AG04449 (cell line): Measurements from ENCODE around the gene NGB.
A peak's percentile ranks its signal among the peaks of the same experiment; 100 is the strongest.
"Not testable (repeated sequence)": the region's sequence is repeated elsewhere in the genome, so short reads cannot be mapped to it uniquely, and the experiment has no call there.

Experiments used
- CTCF ChIA-PET: fragments of 350-600 bp; formaldehyde crosslinking; extraction: SDS; loops from one replicate; lab custom pipeline; 2021; ENCODE audit warnings: antibody characterized with exemption; lab: Yijun Ruan, JAX
- POLR2A ChIA-PET: fragments of 400-600, 350-600 bp; formaldehyde crosslinking; extraction: SDS; loops from one replicate; lab custom pipeline; 2020; ENCODE audit warnings: antibody characterized with exemption, inconsistent platforms; lab: Yijun Ruan, JAX
- DNase-seq: peaks from one replicate; pipeline ENCODE4 v3.0.0-alpha.2; 2010; ENCODE audit warnings: low read depth, low spot score
- H3K4me3 ChIP-seq: 2 replicates; pipeline ENCODE4 v1.5.1; 2011; ENCODE audit warnings: low read depth, mild to moderate bottlenecking, control low read depth, low read length
- CTCF ChIP-seq: IDR thresholded peaks from one replicate; pipeline ENCODE4 v1.5.1; 2011; ENCODE audit warnings: mild to moderate bottlenecking, moderate library complexity, low read length, control low read depth, inconsistent platforms; ENCODE audit not compliant: insufficient read depth; ENCODE audit errors: missing control alignments

The NGB gene

DNA sequence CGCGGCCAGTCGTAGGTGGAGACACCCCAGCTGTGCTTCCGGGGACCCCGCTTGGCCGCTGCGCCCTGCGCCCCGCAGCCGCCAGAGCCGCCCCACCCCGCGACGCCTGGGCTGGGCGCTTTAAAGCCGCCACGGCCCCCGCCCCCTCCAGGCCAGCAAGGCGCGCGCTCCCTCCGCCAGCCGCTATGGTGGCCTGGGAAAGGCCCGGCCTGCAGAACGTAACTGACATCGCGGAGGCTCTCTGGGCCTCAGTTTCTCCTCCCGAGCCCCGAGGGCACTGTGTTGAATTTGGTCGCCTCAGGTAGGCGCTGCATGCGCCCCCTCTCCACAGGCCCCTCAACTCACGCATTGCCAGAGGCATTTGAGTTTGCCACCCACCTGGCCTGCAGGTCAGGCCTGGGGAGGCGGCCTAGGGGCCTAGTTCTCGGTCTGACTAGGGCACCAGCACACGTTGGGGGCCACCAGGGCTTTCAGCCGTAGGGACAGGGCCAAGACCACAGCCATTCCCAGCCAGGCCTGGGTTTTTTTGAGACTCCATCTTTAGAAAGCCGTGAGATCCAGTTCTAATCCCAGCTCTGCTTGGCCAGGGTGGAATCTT, at the start of gene NGB:
TSS of gene NGB (minus strand) at position 94 of the 598 bp plus-strand sequence. CDS start 269 bp downstream, outside the sequence.
- ChIA-PET POLR2A (no interaction called here), CTCF (no interaction called here)
- TF ChIP-seq CTCF = no peak
- no peak within 1 kb of the TSS for H3K4me3 ChIP-seq
- DNase-seq = no peak

DNA sequence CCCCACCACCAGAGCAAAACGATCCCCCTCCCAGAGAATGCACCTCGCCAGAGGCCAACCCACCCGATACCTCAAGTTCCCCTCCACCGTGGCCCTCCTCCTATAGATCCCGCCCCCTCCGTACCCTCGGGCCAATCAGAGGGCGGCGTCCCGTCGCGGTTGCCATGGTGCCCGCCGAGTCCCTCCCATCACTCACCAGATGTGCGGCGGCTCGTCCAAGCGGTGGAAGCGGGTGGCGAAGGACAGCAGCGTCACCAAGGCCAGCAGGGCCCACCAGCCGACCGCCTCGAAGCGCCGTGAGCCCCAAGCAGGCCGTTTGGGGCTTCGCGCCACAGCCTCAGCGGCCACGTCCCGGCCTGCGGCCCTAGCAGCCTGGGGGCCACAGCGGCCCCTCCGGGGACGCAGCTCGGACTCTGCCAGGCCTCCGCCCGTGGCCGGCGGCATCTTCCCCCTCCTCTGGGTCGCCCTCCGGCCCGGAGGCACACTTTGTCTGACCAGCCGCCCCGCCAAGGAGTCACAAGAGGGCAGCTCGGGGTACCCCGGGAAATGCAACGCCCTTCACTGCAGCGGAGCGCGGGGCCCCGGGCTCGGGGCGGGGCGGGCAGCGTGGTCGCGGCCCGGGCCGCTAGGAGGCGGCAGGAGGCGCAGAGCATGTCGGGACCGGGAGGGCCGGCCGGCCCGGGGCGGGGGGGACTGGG, 49.4 kb upstream of the NGB start, which contains the start of gene POMT2:
TSS of gene POMT2 (minus strand) at position 646 of the 698 bp plus-strand sequence. CDS start at position 444, 202 bp downstream.
- peak within 1 kb of the TSS; percentile 87 for H3K4me3 ChIP-seq
- TF ChIP-seq CTCF = peak; percentile 58
- CTCF ChIA-PET = interaction anchor here (1.1 to 3.9 kb wide), 4 partner anchors 10 to 18 kb away, joined by 6 to 48 read pairs (median 12); no protein-coding TSS in a partner anchor
- no peak for DNase-seq
- POLR2A ChIA-PET = interaction anchor here (0.8 to 2.0 kb wide), 4 partner anchors 14 to 137 kb away, joined by 6 to 9 read pairs (median 7); partner anchors contain the start of genes AHSA1, SAMD15, TMED8 and VIPAS39

DNA sequence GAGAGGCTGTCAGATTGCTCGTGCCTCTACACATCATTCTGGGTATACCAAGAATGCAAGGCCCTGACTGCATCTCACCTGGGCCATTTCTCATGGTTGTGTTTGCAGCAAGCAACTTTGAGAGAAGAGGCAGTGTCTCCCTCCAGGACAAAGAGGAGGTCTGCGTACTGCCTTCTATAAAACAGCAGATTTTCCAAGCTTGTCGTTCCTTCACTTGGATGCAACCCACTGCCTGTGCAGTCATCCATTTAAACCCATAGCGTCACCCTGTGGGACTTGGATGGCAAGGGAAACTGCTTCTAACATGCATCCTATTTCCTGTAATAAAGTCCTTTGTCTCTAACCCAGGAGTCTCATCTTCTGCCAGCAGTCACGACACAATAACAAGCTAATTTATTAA, 48.4 kb upstream of the NGB start:
- no peak for TF ChIP-seq CTCF
- DNase-seq = no peak
- H3K4me3 ChIP-seq = 0 out of 2 replicates have a peak overlapping the region, but pooled peaks have one; percentile 12
- POLR2A ChIA-PET = no interaction called here
- CTCF ChIA-PET = interaction anchor here (2.5 to 3.9 kb wide), 3 partner anchors 9 to 17 kb away, joined by 12 to 48 read pairs (median 13); no protein-coding TSS in a partner anchor

- DNase-seq, H3K4me3 ChIP-seq, POLR2A ChIA-PET: not testable (repeated sequence)
- CTCF ChIA-PET = interaction anchor here (0.6 to 3.9 kb wide), 3 partner anchors 11 to 197 kb away, joined by 3 to 48 read pairs (median 13); no protein-coding TSS in a partner anchor
Measured at GRCh38 chr14:77318756-77319155, 47.8 kb upstream of the NGB start.

GRCh38 chr14:77318006-77318553, 47.1 kb upstream of the NGB start:
- TF ChIP-seq CTCF = no peak
- POLR2A ChIA-PET = no interaction called here
- DNase-seq = no peak

GRCh38 chr14:77316872-77317301, 45.9 kb upstream of the NGB start:
- H3K4me3 ChIP-seq = no peak overlapping the region
- DNase-seq = no peak
- TF ChIP-seq CTCF = no peak
- POLR2A ChIA-PET = interaction anchor here (0.7 kb wide), 1 partner anchor 369 kb away, joined by 3 read pairs; no protein-coding TSS in a partner anchor
- CTCF ChIA-PET = interaction anchor here (1.0 to 7.5 kb wide), 17 partner anchors 9 to 445 kb away, joined by 3 to 416 read pairs (median 9); no protein-coding TSS in a partner anchor

More at GRCh38 chr14:77318006-77318553, 47.1 kb upstream of the NGB start:
- H3K4me3 ChIP-seq = no peak overlapping the region
- CTCF ChIA-PET = interaction anchor here (2.5 to 7.5 kb wide), 3 partner anchors 11 to 17 kb away, joined by 13 to 416 read pairs (median 48); no protein-coding TSS in a partner anchor
